ENCODE measurements around the gene GSTO1.

DNA sequence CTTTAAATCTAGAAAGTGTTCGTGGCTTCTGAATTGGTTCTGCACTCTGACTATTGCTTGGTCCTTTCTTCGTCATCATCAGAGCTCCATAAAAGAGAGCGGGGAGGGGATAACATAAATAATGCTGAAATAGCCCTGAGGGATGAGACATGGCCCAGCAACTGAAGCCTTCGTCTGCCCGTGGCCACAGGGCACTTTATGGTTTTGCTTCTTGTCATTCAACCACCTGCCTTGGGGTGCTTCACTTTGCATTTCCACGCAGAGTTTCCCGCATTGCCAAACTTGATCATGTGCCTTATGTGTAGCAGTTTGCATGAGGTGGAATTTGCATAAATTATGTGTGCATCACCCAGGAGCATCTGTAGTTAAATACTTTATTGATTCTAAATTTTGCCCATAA lies 30.2 kb downstream of the GSTO1 start:
- TF ChIP-seq, protein P1, sequence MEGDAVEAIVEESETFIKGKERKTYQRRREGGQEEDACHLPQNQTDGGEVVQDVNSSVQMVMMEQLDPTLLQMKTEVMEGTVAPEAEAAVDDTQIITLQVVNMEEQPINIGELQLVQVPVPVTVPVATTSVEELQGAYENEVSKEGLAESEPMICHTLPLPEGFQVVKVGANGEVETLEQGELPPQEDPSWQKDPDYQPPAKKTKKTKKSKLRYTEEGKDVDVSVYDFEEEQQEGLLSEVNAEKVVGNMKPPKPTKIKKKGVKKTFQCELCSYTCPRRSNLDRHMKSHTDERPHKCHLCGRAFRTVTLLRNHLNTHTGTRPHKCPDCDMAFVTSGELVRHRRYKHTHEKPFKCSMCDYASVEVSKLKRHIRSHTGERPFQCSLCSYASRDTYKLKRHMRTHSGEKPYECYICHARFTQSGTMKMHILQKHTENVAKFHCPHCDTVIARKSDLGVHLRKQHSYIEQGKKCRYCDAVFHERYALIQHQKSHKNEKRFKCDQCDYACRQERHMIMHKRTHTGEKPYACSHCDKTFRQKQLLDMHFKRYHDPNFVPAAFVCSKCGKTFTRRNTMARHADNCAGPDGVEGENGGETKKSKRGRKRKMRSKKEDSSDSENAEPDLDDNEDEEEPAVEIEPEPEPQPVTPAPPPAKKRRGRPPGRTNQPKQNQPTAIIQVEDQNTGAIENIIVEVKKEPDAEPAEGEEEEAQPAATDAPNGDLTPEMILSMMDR (IDR thresholded peaks at IDR 0.05; ENCODE audit: insufficient read depth, low read depth, low read length): no peak
- no peak for TF ChIP-seq EZH2 (IDR thresholded peaks at IDR 0.05; ENCODE audit: insufficient read depth, low read length)

Measured in astrocyte (in vitro differentiated cells and primary cell).